HEK293 (cell line): ENCODE measurements around the gene COPA.

Source experiments
- CTCF ChIA-PET: fragments of 350-600 bp; formaldehyde crosslinking; extraction: SDS; loops from one replicate; lab custom pipeline; 2021; ENCODE audit warnings: antibody characterized with exemption; lab: Yijun Ruan, JAX
- POLR2A ChIA-PET: fragments of 300-600 bp; formaldehyde crosslinking; extraction: SDS; loops from one replicate; lab custom pipeline; 2020; ENCODE audit warnings: antibody characterized with exemption, inconsistent platforms; lab: Yijun Ruan, JAX
- H3K27ac ChIP-seq: fragments of 200-500 bp; sonication (Bioruptor generic); 2 replicates; pipeline ENCODE4 v1.5.1; 2014; ENCODE audit warnings: low read depth, low read length, control low read depth, inconsistent platforms; ENCODE audit errors: extremely low read depth
- H3K36me3 ChIP-seq, 2 experiments: fragments of 200-500 bp in 1 of 2; sonication (Bioruptor generic) in 1 of 2; 1 replicate in 1 of 2; 2 replicates in 1 of 2; pipeline ENCODE4 v1.5.1; 2014 to 2017; ENCODE audit warnings: inconsistent platforms in 2 of 2, low read length in 2 of 2; ENCODE audit not compliant: control insufficient read depth in 2 of 2, insufficient read depth in 1 of 2
- H3K4me1 ChIP-seq: fragments of 200-500 bp; sonication (Bioruptor generic); 2 replicates; pipeline ENCODE4 v1.5.1; 2014; ENCODE audit warnings: mild to moderate bottlenecking, low read length, inconsistent platforms; ENCODE audit not compliant: control insufficient read depth, insufficient read depth
- H3K4me3 ChIP-seq: 2 replicates; pipeline ENCODE4 v1.5.1; 2011; ENCODE audit warnings: low read depth, mild to moderate bottlenecking, control low read depth, low read length, moderate library complexity
- H3K9me3 ChIP-seq: fragments of 200-500 bp; sonication (Bioruptor generic); 2 replicates; pipeline ENCODE4 v1.5.1; 2014; ENCODE audit warnings: low read depth, low read length, inconsistent platforms; ENCODE audit not compliant: control insufficient read depth, insufficient read depth
- GLI2 ChIP-seq: fragments of 450-650 bp; formaldehyde crosslinking; IDR thresholded peaks from 2 replicates; pipeline ENCODE4; 2017; ENCODE audit warnings: missing biosample characterization, missing genetic modification characterization, low read depth, borderline replicate concordance
- PRDM4 ChIP-seq: fragments of 450-650 bp; formaldehyde crosslinking; IDR thresholded peaks from 2 replicates; pipeline ENCODE4 v1.5.1; 2017; ENCODE audit warnings: missing biosample characterization, missing genetic modification characterization
- ZBTB21 ChIP-seq: fragments of 450-650 bp; formaldehyde crosslinking; IDR thresholded peaks from 2 replicates; pipeline ENCODE4 v1.5.1; 2017; ENCODE audit warnings: missing biosample characterization, missing genetic modification characterization
- ZFP69B ChIP-seq: fragments of 450-650 bp; formaldehyde crosslinking; IDR thresholded peaks from 2 replicates; pipeline ENCODE4 v1.5.1; 2016; ENCODE audit warnings: missing biosample characterization, missing genetic modification characterization
- ZNF138 ChIP-seq: fragments of 450-650 bp; formaldehyde crosslinking; IDR thresholded peaks from 2 replicates; pipeline ENCODE4 v1.5.1; 2016; ENCODE audit warnings: missing biosample characterization, missing genetic modification characterization, borderline replicate concordance
- ZNF223 ChIP-seq: fragments of 450-650 bp; formaldehyde crosslinking; IDR thresholded peaks from 2 replicates; pipeline ENCODE4 v1.5.1; 2016; ENCODE audit warnings: missing biosample characterization, missing genetic modification characterization
- ZNF324 ChIP-seq: fragments of 450-650 bp; formaldehyde crosslinking; IDR thresholded peaks from 2 replicates; pipeline ENCODE4 v1.5.1; 2016; ENCODE audit warnings: missing biosample characterization, missing genetic modification characterization
- ZNF404 ChIP-seq: fragments of 450-650 bp; formaldehyde crosslinking; IDR thresholded peaks from 2 replicates; pipeline ENCODE4 v1.5.1; 2017; ENCODE audit warnings: missing biosample characterization, missing genetic modification characterization
- ZNF416 ChIP-seq: fragments of 450-650 bp; formaldehyde crosslinking; IDR thresholded peaks from 2 replicates; pipeline ENCODE4 v1.5.1; 2016; ENCODE audit warnings: missing biosample characterization, missing genetic modification characterization
- ZNF561 ChIP-seq: fragments of 450-650 bp; IDR thresholded peaks from 2 replicates; pipeline ENCODE4 v1.5.1; 2018; ENCODE audit warnings: missing biosample characterization, missing genetic modification characterization, borderline replicate concordance
- ZNF660 ChIP-seq: fragments of 450-650 bp; IDR thresholded peaks from 2 replicates; pipeline ENCODE4 v1.5.1; 2018; ENCODE audit warnings: missing biosample characterization, mild to moderate bottlenecking, missing genetic modification characterization
- ZNF837 ChIP-seq: fragments of 450-650 bp; formaldehyde crosslinking; IDR thresholded peaks from 2 replicates; pipeline ENCODE4 v1.5.1; 2016; ENCODE audit warnings: missing biosample characterization, missing genetic modification characterization
- ZSCAN16 ChIP-seq: fragments of 450-650 bp; formaldehyde crosslinking; IDR thresholded peaks from 2 replicates; pipeline ENCODE4 v1.5.1; 2016; ENCODE audit warnings: missing biosample characterization, missing genetic modification characterization
- TF ChIP-seq, protein P1 (sequence below): fragments of 450-650 bp; formaldehyde crosslinking; IDR thresholded peaks from 2 replicates; pipeline ENCODE4 v1.5.1; 2017; ENCODE audit warnings: missing biosample characterization, missing genetic modification characterization
- TF ChIP-seq, protein P2 (sequence below): fragments of 450-650 bp; formaldehyde crosslinking; IDR thresholded peaks from 2 replicates; pipeline ENCODE4 v1.5.1; 2017; ENCODE audit warnings: missing biosample characterization, missing genetic modification characterization
- TF ChIP-seq, protein P3 (sequence below): fragments of 450-650 bp; formaldehyde crosslinking; IDR thresholded peaks from 2 replicates; pipeline ENCODE4 v1.5.1; 2016; ENCODE audit warnings: missing biosample characterization, missing genetic modification characterization

The COPA gene

DNA sequence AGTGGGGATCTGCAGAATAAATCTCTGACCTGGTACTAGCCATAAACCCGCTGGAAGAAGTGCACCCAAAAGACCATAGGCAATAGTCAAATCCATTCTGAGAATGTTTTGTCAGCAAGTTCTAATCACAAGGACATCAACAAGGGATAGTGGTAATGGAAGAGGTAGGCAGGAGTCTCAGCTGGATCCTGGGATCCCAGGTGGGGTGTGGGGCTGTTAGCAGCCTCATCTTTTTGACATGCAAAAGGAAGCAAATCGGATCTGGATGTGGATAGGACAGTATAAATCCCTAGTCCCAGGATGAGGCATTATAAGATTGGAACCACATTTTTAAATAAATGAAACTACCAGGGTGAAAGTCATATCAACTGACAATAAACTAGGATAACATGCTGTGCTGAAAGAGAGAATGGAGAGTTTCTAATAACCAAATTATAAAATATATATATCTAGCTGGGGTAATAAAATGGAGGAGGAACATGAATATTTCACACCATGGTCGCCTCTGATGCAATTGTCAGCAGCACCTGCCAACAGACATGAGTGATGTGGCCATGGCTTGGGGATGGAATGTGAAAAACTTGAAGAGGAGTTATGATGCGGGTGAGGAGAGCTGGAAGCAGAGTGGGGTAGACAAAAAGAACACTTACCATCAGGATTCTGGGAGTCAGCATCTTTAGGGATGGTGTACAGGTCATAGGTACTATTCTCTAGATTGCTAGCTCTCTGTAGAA lies 34.4 kb downstream of the COPA start:
- H3K27ac ChIP-seq, result no peak overlapping the region
- no peaks in the 10 kb centered on the region for H3K4me1 ChIP-seq
- POLR2A ChIA-PET, result no interaction called here

GRCh38 chr1:160307118-160307791 lies 35.8 kb downstream of the COPA start:
- peaks cover 69 to 91% of the 10 kb centered on the region in 2 experiments for H3K36me3 ChIP-seq
- H3K27ac ChIP-seq, result no peak overlapping the region
- H3K9me3 ChIP-seq, result no peaks in the 10 kb centered on the region
- no peak overlapping the region for H3K4me3 ChIP-seq
- CTCF ChIA-PET, result interaction anchor here (0.8 kb wide), 2 partner anchors 16 to 415 kb away, joined by 4 read pairs; no protein-coding TSS in a partner anchor
- no peak for TF ChIP-seq ZFP69B
- no peak for TF ChIP-seq ZNF404 (tag by site-specific recombination)
- TF ChIP-seq ZNF416 (tag by site-specific recombination), result no peak
- TF ChIP-seq, protein P1, sequence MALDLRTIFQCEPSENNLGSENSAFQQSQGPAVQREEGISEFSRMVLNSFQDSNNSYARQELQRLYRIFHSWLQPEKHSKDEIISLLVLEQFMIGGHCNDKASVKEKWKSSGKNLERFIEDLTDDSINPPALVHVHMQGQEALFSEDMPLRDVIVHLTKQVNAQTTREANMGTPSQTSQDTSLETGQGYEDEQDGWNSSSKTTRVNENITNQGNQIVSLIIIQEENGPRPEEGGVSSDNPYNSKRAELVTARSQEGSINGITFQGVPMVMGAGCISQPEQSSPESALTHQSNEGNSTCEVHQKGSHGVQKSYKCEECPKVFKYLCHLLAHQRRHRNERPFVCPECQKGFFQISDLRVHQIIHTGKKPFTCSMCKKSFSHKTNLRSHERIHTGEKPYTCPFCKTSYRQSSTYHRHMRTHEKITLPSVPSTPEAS, result no peak
- TF ChIP-seq, protein P2, sequence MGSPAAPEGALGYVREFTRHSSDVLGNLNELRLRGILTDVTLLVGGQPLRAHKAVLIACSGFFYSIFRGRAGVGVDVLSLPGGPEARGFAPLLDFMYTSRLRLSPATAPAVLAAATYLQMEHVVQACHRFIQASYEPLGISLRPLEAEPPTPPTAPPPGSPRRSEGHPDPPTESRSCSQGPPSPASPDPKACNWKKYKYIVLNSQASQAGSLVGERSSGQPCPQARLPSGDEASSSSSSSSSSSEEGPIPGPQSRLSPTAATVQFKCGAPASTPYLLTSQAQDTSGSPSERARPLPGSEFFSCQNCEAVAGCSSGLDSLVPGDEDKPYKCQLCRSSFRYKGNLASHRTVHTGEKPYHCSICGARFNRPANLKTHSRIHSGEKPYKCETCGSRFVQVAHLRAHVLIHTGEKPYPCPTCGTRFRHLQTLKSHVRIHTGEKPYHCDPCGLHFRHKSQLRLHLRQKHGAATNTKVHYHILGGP (tag by site-specific recombination), result no peak
- no peak for TF ChIP-seq ZNF837
- TF ChIP-seq PRDM4, result no peak
- TF ChIP-seq ZNF138, result no peak
- no peak for TF ChIP-seq ZNF324 (tag by site-specific recombination)
- TF ChIP-seq, all 188 proteins: peak for 0
- no peaks in the 10 kb centered on the region for H3K4me1 ChIP-seq
- POLR2A ChIA-PET, result no interaction called here

More for the DNA sequence above, 34.4 kb downstream of the COPA start:
- peaks cover 70 to 95% of the 10 kb centered on the region in 2 experiments for H3K36me3 ChIP-seq
- CTCF ChIA-PET, result interaction anchor here (0.6 to 1.0 kb wide), 3 partner anchors 17 to 232 kb away, joined by 3 to 6 read pairs (median 4); no protein-coding TSS in a partner anchor
- no peaks in the 10 kb centered on the region for H3K9me3 ChIP-seq
- TF ChIP-seq ZBTB21 (tag by site-specific recombination) (no peak), GLI2 (tag by site-specific recombination) (no peak), ZNF223 (tag by site-specific recombination) (no peak), ZSCAN16 (tag by site-specific recombination) (no peak), ZNF660 (tag by site-specific recombination) (no peak), ZNF561 (tag by site-specific recombination) (no peak)
- TF ChIP-seq, protein P3, sequence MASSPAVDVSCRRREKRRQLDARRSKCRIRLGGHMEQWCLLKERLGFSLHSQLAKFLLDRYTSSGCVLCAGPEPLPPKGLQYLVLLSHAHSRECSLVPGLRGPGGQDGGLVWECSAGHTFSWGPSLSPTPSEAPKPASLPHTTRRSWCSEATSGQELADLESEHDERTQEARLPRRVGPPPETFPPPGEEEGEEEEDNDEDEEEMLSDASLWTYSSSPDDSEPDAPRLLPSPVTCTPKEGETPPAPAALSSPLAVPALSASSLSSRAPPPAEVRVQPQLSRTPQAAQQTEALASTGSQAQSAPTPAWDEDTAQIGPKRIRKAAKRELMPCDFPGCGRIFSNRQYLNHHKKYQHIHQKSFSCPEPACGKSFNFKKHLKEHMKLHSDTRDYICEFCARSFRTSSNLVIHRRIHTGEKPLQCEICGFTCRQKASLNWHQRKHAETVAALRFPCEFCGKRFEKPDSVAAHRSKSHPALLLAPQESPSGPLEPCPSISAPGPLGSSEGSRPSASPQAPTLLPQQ (tag by site-specific recombination), result no peak
- TF ChIP-seq, all 188 proteins: peak for 0
- no peak overlapping the region for H3K4me3 ChIP-seq
